Measurements from ENCODE around the gene SLC34A1. TPM values are rescaled to one million over a fixed set of nuclear protein-coding genes. Genes with fewer than 3 reads are reported as not detected.

SLC34A1 gene
- total RNA-seq, 4 donors from 2014 or later = not detected

DNA sequence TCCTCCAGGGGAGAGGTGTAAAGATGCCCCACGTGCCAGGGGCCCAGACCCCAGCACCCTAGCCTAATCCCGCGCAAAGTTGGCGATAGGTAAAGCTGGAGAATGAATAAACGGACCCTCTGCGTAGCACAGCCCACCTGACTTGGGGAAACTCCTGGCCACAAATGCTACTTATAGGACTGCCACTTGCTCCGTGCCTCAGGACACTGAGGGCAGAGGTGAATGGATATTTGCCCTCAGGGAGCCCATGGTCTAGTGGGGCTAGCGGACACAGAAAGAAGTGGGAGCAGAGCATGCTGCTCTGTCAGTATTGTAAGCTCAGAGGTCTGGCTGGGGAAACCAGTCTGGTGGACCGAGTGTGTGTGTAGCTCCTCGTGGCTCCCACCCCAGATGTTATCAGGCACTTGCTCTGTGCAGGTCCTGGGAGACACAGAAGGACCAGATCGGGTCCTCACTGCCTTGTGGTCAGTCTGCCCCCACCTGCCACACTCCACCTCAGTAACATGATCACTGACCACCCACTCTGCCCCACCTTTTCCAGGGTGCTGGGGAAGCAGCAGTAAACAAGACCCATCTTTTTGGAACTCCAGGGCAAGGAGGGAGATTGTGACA is 43.1 kb downstream of the SLC34A1 start:
- Histone ChIP-seq H3K4me1 (peaks cover 0 to 8% of the 10 kb centered on the region in 2 donors), H3K4me3 (peak overlapping the region; percentile 63 to 87), H3K27ac (peak overlapping the region; percentile 81 to 92), H3K27me3 (no peaks in the 10 kb centered on the region), H3K36me3 (no peaks in the 10 kb centered on the region), H3K9me3 (no peaks in the 10 kb centered on the region)
- DNase-seq = no peak
- TF ChIP-seq, protein P1, sequence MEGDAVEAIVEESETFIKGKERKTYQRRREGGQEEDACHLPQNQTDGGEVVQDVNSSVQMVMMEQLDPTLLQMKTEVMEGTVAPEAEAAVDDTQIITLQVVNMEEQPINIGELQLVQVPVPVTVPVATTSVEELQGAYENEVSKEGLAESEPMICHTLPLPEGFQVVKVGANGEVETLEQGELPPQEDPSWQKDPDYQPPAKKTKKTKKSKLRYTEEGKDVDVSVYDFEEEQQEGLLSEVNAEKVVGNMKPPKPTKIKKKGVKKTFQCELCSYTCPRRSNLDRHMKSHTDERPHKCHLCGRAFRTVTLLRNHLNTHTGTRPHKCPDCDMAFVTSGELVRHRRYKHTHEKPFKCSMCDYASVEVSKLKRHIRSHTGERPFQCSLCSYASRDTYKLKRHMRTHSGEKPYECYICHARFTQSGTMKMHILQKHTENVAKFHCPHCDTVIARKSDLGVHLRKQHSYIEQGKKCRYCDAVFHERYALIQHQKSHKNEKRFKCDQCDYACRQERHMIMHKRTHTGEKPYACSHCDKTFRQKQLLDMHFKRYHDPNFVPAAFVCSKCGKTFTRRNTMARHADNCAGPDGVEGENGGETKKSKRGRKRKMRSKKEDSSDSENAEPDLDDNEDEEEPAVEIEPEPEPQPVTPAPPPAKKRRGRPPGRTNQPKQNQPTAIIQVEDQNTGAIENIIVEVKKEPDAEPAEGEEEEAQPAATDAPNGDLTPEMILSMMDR (IDR thresholded peaks at IDR 0.05) = no peak
- no peak for TF ChIP-seq POLR2A (IDR thresholded peaks at IDR 0.05)
- intact Hi-C loops (cut with DNase I; ENCODE audit: low total_unique reads) = no loop called here

DNA sequence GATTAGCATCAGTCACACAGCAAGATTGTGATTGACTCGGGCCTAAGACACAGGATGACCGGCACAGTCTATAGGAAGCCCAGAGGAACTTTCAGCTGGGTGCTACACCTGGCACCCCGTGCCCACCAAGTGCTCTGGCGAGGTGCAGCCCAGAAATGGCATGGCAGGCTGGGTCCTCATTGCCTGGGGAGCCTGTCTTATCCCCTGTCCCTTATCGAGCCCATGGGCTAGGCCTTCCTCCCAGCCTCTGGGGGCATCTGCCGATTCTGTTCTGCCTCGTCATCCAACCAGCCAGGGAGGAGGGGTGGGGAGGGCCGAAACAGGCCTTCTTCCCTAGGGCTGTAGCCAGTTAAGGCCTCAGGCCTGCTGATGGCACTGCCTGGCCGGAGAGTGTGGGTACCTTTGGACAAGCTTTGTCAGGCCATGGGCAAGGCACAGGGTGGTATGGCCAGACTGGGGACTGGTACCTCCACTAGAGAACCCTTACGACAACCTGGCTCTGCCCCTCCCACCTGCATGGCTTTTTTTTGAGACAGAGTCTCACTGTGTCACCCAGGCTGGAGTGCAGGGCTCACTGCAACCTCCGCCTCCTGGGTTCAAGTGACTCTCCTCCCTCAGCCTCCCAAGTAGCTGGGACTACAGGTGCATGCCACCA is 43.8 kb downstream of the SLC34A1 start:
- Histone ChIP-seq H3K4me1 (peaks cover 0 to 8% of the 10 kb centered on the region in 2 donors), H3K4me3 (peak overlapping the region in 1 of 2 donors; percentile 87), H3K9me3 (no peaks in the 10 kb centered on the region), H3K27ac (peak overlapping the region; percentile 81 to 92), H3K27me3 (no peaks in the 10 kb centered on the region), H3K36me3 (no peaks in the 10 kb centered on the region)
- intact Hi-C loops (cut with DNase I; ENCODE audit: low total_unique reads) = no loop called here
- no peak for DNase-seq
- TF ChIP-seq POLR2A (IDR thresholded peaks at IDR 0.05) = no peak
- TF ChIP-seq, protein P1 (IDR thresholded peaks at IDR 0.05) = no peak

DNA sequence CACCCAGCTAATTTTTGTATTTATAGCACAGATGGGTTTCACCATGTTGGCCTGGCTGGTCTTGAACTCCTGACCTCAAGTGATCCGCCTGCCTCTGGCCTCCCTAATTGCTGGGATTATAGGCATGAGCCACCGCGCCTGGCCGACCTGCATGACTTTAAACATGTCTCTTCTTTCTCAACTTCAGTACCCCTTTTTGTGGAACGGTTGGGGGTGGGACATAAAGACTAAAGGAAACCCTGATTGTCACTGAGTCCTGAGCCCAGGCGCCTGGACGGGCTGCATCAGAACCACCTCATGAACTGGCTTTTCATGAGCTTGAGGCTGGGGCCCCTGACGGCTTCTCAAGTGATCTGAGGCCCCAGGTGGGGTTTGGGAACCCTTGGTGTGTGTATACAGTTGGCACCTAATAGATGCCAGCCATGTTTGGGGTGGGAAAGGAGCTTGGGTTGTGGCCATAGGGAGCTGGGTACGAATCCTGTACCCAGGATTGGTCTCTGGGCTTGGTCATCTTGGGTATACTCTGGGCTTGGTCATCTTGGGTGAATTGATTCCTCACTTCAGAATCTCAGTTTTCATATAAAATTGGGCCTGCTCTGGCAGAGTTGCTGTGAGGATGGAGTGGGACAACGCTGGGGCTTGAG is 44.5 kb downstream of the SLC34A1 start:
- intact Hi-C loops (cut with DNase I; ENCODE audit: low total_unique reads) = no loop called here
- Histone ChIP-seq H3K9me3 (no peaks in the 10 kb centered on the region), H3K27me3 (no peaks in the 10 kb centered on the region), H3K27ac (no peak overlapping the region), H3K36me3 (no peaks in the 10 kb centered on the region), H3K4me1 (peaks cover 0 to 8% of the 10 kb centered on the region in 2 donors), H3K4me3 (no peak overlapping the region)
- TF ChIP-seq, protein P1 (IDR thresholded peaks at IDR 0.05) = no peak
- TF ChIP-seq POLR2A (IDR thresholded peaks at IDR 0.05) = no peak
- DNase-seq = no peak

DNA sequence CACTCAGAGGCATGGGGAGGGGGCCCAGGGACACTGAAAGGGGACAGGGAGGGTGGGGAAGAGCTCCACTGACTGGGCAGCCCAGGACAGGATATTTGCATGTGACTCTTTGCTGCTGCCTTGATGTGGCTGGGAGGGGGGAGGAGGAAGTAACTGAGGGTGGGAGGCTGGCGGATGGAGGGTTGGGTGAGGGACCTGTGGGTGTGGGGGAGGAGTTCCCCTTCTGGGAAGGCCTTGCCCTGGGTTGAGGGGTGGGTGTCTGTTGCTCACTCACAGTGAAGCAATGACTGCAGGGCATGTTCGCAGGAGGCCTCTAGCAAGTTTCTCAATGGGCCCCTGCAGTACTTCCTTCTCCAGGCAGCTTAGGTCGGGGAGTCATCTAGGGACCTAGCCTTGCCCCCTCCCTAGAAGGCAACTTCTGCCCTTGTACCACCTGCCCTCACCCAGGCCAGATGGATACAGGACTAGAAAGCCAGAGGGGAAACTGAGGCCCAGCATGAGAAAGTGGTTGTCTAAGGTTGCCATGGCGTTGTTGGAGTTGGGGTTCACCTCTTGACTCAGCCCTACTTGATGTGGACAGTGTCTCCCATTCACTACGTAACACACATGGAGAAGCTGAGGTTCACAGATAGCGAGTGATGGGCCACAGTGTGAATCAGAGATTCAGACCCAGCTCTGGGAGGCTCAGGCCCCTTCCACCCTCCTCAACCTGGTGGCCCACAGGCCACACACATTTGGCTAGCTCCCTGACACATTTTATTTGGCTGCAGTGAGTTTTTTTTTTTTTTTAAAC is 45.2 kb downstream of the SLC34A1 start:
- no peak overlapping the region for H3K4me3 ChIP-seq
- TF ChIP-seq, protein P1 (IDR thresholded peaks at IDR 0.05) = no peak
- H3K9me3 ChIP-seq = no peaks in the 10 kb centered on the region
- no peaks in the 10 kb centered on the region for H3K27me3 ChIP-seq
- peaks cover 0 to 8% of the 10 kb centered on the region in 2 donors for H3K4me1 ChIP-seq
- DNase-seq = no peak
- H3K36me3 ChIP-seq = no peaks in the 10 kb centered on the region
- intact Hi-C loops (cut with DNase I; ENCODE audit: low total_unique reads) = no loop called here
- no peak overlapping the region for H3K27ac ChIP-seq

All from uterus (tissue), 4 donors.